GM12878 (cell line): ENCODE data around the gene ITSN2. TPM values are rescaled to one million over a fixed set of nuclear protein-coding genes. Genes with fewer than 3 reads are reported as not detected.

Source experiments
- CBX3 ChIP-seq: fragments of 200-600 bp; sonication (generic); IDR thresholded peaks from 2 replicates; pipeline ENCODE4 v1.6.1; 2016; ENCODE audit warnings: low read depth, borderline replicate concordance
- CEBPB ChIP-seq, 2 experiments: fragments of 150-350 bp in 1 of 2; IDR thresholded peaks; 2 replicates each; pipeline ENCODE4 v1.6.1; 2012 to 2014; ENCODE audit warnings: low read depth in 2 of 2, low read length in 2 of 2, borderline replicate concordance in 1 of 2, inconsistent platforms in 1 of 2
- GATAD2B ChIP-seq: fragments of 450-650 bp; conservative IDR thresholded peaks from 2 replicates; pipeline ENCODE4 v1.6.1; 2017; ENCODE audit warnings: low read depth, mild to moderate bottlenecking, moderate library complexity
- IKZF1 ChIP-seq: fragments of 450-650 bp; conservative IDR thresholded peaks from 2 replicates; pipeline ENCODE4 v1.6.1; 2017; ENCODE audit warnings: antibody characterized with exemption, mild to moderate bottlenecking
- JUND ChIP-seq: IDR thresholded peaks from 2 replicates; pipeline ENCODE4 v1.6.1; 2012; ENCODE audit warnings: low read depth, mild to moderate bottlenecking, low read length, improper control_type of control experiment, moderate library complexity
- KLF5 ChIP-seq: fragments of 450-650 bp; IDR thresholded peaks from 2 replicates; pipeline ENCODE4 v1.6.1; 2014; ENCODE audit warnings: mild to moderate bottlenecking; ENCODE audit not compliant: partially characterized antibody
- LARP7 ChIP-seq: fragments of 450-650 bp; IDR thresholded peaks from 2 replicates; pipeline ENCODE4 v1.6.1; 2017; ENCODE audit warnings: mild to moderate bottlenecking
- MXI1 ChIP-seq: fragments of 150-350 bp; IDR thresholded peaks from 2 replicates; pipeline ENCODE4 v1.6.1; 2011; ENCODE audit warnings: low read depth, mild to moderate bottlenecking, inconsistent platforms, low read length, improper control_type of control experiment
- NR2C1 ChIP-seq: fragments of 450-650 bp; IDR thresholded peaks from 2 replicates; pipeline ENCODE4 v1.6.1; 2017; ENCODE audit warnings: antibody characterized with exemption, mild to moderate bottlenecking, moderate library complexity
- POLR2A ChIP-seq: IDR thresholded peaks from 2 replicates; pipeline ENCODE4 v1.6.1; 2011; ENCODE audit warnings: low read depth, mild to moderate bottlenecking, low read length
- RAD51 ChIP-seq: fragments of 450-650 bp; IDR thresholded peaks from 2 replicates; pipeline ENCODE4 v1.6.1; 2016; ENCODE audit warnings: moderate library complexity, mild to moderate bottlenecking, inconsistent platforms
- RUNX3 ChIP-seq: IDR thresholded peaks from 2 replicates; pipeline ENCODE4 v1.6.1; 2012; ENCODE audit warnings: low read length, inconsistent platforms
- STAT1 ChIP-seq: fragments of 450-650 bp; conservative IDR thresholded peaks from 2 replicates; pipeline ENCODE4 v1.6.1; 2014; ENCODE audit warnings: antibody characterized with exemption, mild to moderate bottlenecking
- TAF1 ChIP-seq: IDR thresholded peaks from 2 replicates; pipeline ENCODE4 v1.6.1; 2011; ENCODE audit warnings: mild to moderate bottlenecking, low read depth, low read length, borderline replicate concordance
- WRNIP1 ChIP-seq: IDR thresholded peaks from 2 replicates; pipeline ENCODE4 v1.6.1; 2011; ENCODE audit warnings: low read depth, low read length, improper control_type of control experiment, borderline replicate concordance
- ZBED1 ChIP-seq: IDR thresholded peaks from 2 replicates; pipeline ENCODE4 v1.6.1; 2016; ENCODE audit warnings: borderline replicate concordance
- ZNF274 ChIP-seq: IDR thresholded peaks from one replicate; pipeline ENCODE4 v1.8.0; 2011; ENCODE audit not compliant: insufficient read length, insufficient read depth
- ZNF622 ChIP-seq: fragments of 450-650 bp; IDR thresholded peaks from 2 replicates; pipeline ENCODE4 v1.6.1; 2017; ENCODE audit warnings: mild to moderate bottlenecking, inconsistent platforms
- polyA plus RNA-seq, 11 experiments: library from polyadenylated mRNA; depleted of rRNA in 4 of 11; unstranded in 6 of 11; stranded (reverse) in 5 of 11; fragments of >200 nt; fragmentation: Nextera tagmentation in 4 of 11; fragmentation: Illumina TruSeq in 1 of 11; extraction: Ambion mirVana in 4 of 11; extraction: Trizol in 1 of 11; gene quantifications; 1 replicate in 1 of 11; 2 replicates in 10 of 11; pipeline versions ENCODE4 v1.2.1 to v1.2.3, GENCODE V29; 2011 to 2016; ENCODE audit warnings: inconsistent platforms in 2 of 11, missing spikeins in 2 of 11, low read depth in 1 of 11
- total RNA-seq, 4 experiments: library from RNA; depleted of rRNA in 3 of 4; stranded (reverse); fragments of >200 nt in 3 of 4; fragmentation: Illumina TruSeq in 1 of 4; extraction: Trizol in 1 of 4; gene quantifications; 2 replicates each; pipeline versions ENCODE4 v1.2.1 to v1.2.3, GENCODE V29; 2013 to 2021
- TF ChIP-seq, protein P1 (sequence below): fragments of 450-650 bp; conservative IDR thresholded peaks from 2 replicates; pipeline ENCODE4 v1.6.1; 2017; ENCODE audit warnings: mild to moderate bottlenecking, moderate library complexity
- TF ChIP-seq, protein P2 (sequence below): fragments of 450-650 bp; IDR thresholded peaks from 2 replicates; pipeline ENCODE4 v1.6.1; 2016; ENCODE audit warnings: mild to moderate bottlenecking
- TF ChIP-seq, protein P3 (sequence below): fragments of 450-650 bp; IDR thresholded peaks from 2 replicates; pipeline ENCODE4 v1.6.1; 2018; ENCODE audit warnings: mild to moderate bottlenecking, low read depth, moderate library complexity; ENCODE audit not compliant: partially characterized antibody

ITSN2 gene
- total and polyA plus RNA-seq, 10 of the 15 experiments (the other 5 are each of a cell fraction or from before 2014, with no cell fraction given), result 20.5 to 80.0 (median 54.7) TPM

DNA sequence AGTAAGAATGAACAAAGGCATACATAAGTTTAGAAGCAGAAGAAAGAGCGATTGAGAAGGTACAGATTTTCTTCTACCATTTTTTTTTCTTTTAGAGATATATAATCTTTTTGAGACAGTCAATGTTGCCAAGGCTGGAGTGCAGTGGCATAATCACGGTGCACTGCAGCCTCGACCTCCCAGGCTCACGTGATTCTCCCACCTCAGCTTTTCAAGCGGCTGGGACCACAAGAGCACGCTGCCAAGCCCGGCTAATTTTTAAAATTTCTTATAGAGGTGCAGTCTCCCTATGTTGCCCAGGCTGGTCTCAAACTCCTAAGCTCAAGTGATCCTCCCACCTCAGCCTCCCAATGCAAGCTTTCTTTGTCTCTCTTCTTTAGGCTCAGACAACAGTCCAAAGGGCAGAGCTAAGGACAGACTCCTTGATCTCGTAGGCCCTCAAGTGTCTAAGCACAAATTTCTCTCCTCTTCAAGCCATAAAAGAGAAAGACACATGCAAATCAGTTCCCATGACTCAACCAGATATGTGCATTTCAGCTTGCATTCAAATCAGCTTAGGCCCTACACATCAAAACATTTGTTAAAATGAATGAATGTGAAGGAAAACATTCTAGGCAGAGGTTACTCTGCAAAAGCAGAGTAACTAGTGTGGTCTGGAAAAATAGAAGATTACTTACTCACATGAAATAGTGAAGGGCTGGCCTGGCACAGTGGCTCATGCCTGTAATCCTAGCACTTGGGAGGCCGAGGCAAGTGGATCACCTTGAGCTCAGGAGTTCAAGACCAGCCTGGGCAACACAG is 18.0 kb downstream of the ITSN2 start (continued):
- TF ChIP-seq IKZF1, result no peak; the same call in 1 of the 2 replicates
- TF ChIP-seq POLR2A, result peak; percentile 50; the same call in 1 of the 2 replicates
- no peak for TF ChIP-seq KLF5
- TF ChIP-seq ZBED1, result no peak
- TF ChIP-seq, protein P1, sequence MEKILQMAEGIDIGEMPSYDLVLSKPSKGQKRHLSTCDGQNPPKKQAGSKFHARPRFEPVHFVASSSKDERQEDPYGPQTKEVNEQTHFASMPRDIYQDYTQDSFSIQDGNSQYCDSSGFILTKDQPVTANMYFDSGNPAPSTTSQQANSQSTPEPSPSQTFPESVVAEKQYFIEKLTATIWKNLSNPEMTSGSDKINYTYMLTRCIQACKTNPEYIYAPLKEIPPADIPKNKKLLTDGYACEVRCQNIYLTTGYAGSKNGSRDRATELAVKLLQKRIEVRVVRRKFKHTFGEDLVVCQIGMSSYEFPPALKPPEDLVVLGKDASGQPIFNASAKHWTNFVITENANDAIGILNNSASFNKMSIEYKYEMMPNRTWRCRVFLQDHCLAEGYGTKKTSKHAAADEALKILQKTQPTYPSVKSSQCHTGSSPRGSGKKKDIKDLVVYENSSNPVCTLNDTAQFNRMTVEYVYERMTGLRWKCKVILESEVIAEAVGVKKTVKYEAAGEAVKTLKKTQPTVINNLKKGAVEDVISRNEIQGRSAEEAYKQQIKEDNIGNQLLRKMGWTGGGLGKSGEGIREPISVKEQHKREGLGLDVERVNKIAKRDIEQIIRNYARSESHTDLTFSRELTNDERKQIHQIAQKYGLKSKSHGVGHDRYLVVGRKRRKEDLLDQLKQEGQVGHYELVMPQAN, result no peak
- no peak for TF ChIP-seq WRNIP1
- TF ChIP-seq, protein P2, sequence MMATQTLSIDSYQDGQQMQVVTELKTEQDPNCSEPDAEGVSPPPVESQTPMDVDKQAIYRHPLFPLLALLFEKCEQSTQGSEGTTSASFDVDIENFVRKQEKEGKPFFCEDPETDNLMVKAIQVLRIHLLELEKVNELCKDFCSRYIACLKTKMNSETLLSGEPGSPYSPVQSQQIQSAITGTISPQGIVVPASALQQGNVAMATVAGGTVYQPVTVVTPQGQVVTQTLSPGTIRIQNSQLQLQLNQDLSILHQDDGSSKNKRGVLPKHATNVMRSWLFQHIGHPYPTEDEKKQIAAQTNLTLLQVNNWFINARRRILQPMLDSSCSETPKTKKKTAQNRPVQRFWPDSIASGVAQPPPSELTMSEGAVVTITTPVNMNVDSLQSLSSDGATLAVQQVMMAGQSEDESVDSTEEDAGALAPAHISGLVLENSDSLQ, result 0 out of 2 replicates have a peak, but pooled peaks have one; percentile 11
- no peak for TF ChIP-seq JUND
- peak; percentile 14; the same call in 1 of the 2 replicates for TF ChIP-seq STAT1
- no peak for TF ChIP-seq LARP7
- peak; percentile 58; the same call in 1 of the 2 replicates for TF ChIP-seq RAD51
- 0 out of 2 replicates have a peak, but pooled peaks have one; percentile 25 for TF ChIP-seq MXI1
- no peak for TF ChIP-seq GATAD2B
- no peak for TF ChIP-seq CEBPB (IDR thresholded peaks at IDR 0.05; ENCODE audit: borderline replicate concordance in 1 of 2, low read depth in 2 of 2, low read length in 2 of 2)
- no peak for TF ChIP-seq TAF1
- no peak for TF ChIP-seq ZNF274
- TF ChIP-seq, protein P3, sequence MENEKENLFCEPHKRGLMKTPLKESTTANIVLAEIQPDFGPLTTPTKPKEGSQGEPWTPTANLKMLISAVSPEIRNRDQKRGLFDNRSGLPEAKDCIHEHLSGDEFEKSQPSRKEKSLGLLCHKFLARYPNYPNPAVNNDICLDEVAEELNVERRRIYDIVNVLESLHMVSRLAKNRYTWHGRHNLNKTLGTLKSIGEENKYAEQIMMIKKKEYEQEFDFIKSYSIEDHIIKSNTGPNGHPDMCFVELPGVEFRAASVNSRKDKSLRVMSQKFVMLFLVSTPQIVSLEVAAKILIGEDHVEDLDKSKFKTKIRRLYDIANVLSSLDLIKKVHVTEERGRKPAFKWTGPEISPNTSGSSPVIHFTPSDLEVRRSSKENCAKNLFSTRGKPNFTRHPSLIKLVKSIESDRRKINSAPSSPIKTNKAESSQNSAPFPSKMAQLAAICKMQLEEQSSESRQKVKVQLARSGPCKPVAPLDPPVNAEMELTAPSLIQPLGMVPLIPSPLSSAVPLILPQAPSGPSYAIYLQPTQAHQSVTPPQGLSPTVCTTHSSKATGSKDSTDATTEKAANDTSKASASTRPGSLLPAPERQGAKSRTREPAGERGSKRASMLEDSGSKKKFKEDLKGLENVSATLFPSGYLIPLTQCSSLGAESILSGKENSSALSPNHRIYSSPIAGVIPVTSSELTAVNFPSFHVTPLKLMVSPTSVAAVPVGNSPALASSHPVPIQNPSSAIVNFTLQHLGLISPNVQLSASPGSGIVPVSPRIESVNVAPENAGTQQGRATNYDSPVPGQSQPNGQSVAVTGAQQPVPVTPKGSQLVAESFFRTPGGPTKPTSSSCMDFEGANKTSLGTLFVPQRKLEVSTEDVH, result no peak
- TF ChIP-seq NR2C1, result no peak
- peak; percentile 31; the same call in 1 of the 2 replicates for TF ChIP-seq RUNX3
- no peak for TF ChIP-seq CBX3
- no peak for TF ChIP-seq ZNF622
